HCT116 (cell line): ENCODE data around the gene RBM47. TPM values are rescaled to one million over a fixed set of nuclear protein-coding genes. Genes with fewer than 3 reads are reported as not detected.

ENCODE experiments used
- ATAC-seq: fragments of 200-7000 bp; cut with Tn5 transposase; 2 replicates; pipeline ENCODE4 v1.9.1; 2020; ENCODE audit warnings: mild to moderate bottlenecking, moderate library complexity
- BruUV-seq: library from RNA; stranded (reverse); fragments of 400-500 nt; replicated peaks from 2 replicates; lab custom pipeline; 2021; lab: Mats Ljungman, UMichigan
- CTCF ChIA-PET: fragments of 300-600 bp; sonication (Branson Sonifier 250); formaldehyde crosslinking; loops from one replicate; lab custom pipeline; 2021; ENCODE audit warnings: antibody characterized with exemption; lab: Charles Lee
- POLR2A ChIA-PET: fragments of 300-600, 350-600 bp; sonication (Branson Sonifier 250); formaldehyde crosslinking; loops from one replicate; lab custom pipeline; 2021; ENCODE audit warnings: antibody characterized with exemption; lab: Charles Lee
- RAD21 ChIA-PET, 2 experiments: fragments of 300-600 bp; sonication (Branson Sonifier 250); formaldehyde crosslinking; loops; one replicate each; lab custom pipeline; 2023; ENCODE audit warnings: low total read pairs in 2 of 2; ENCODE audit not compliant: uncharacterized antibody in 2 of 2, unreplicated experiment in 2 of 2, low non-redundant PET in 1 of 2; lab: Charles Lee
- DNase-seq: peaks from one replicate; pipeline ENCODE4 v3.0.0-alpha.2; 2010; ENCODE audit warnings: low read depth, low spot score
- H2AFZ ChIP-seq: fragments of 200-600 bp; shearing (Covaris generic), sonication (generic); 2 replicates; pipeline ENCODE4 v1.6.1; 2017; ENCODE audit warnings: low read depth, mixed run types, mixed read lengths, antibody characterized with exemption, low read length; ENCODE audit not compliant: poor library complexity, severe bottlenecking
- H3K27ac ChIP-seq: 2 replicates; pipeline ENCODE4 v1.5.1; 2012; ENCODE audit warnings: low read depth, low read length
- H3K27me3 ChIP-seq: fragments of 200-600 bp; sonication (generic); 2 replicates; pipeline ENCODE4 v1.6.1; 2016; ENCODE audit warnings: mixed run types, low read length, mixed read lengths; ENCODE audit not compliant: insufficient read depth
- H3K36me3 ChIP-seq, 2 experiments: fragments of 200-500 bp in 1 of 2; fragments of 200-600 bp in 1 of 2; sonication (Bioruptor generic) in 1 of 2; sonication (generic) in 1 of 2; 2 replicates each; pipeline versions ENCODE4 v1.5.1 to v1.6.1; 2014 to 2016; ENCODE audit warnings: low read length in 2 of 2, inconsistent platforms in 1 of 2, mixed read lengths in 1 of 2, mixed run types in 1 of 2; ENCODE audit not compliant: insufficient read depth in 2 of 2, control insufficient read depth in 1 of 2
- H3K4me1 ChIP-seq, 2 experiments: fragments of 200-600 bp in 1 of 2; sonication (generic) in 1 of 2; 2 replicates each; pipeline versions ENCODE4 v1.5.1 to v1.6.1; 2012 to 2017; ENCODE audit warnings: low read length in 2 of 2, inconsistent platforms in 1 of 2, mild to moderate bottlenecking in 1 of 2, mixed read lengths in 1 of 2, mixed run types in 1 of 2, moderate library complexity in 1 of 2; ENCODE audit not compliant: insufficient read depth in 2 of 2, control insufficient read depth in 1 of 2
- H3K4me2 ChIP-seq: fragments of 200-600 bp; sonication (generic); 2 replicates; pipeline ENCODE4 v1.6.1; 2017; ENCODE audit warnings: mixed run types, low read length, mixed read lengths
- H3K4me3 ChIP-seq, 2 experiments: fragments of 200-600 bp in 1 of 2; sonication (generic) in 1 of 2; replicated peaks in 1 of 2; 2 replicates each; pipeline ENCODE4 v1.5.1; 2011 to 2016; ENCODE audit warnings: low read length in 2 of 2, control low read depth in 1 of 2, low read depth in 1 of 2, mild to moderate bottlenecking in 1 of 2, mixed read lengths in 1 of 2, mixed run types in 1 of 2
- H3K79me2 ChIP-seq: fragments of 200-600 bp; sonication (generic); 2 replicates; pipeline ENCODE4 v1.6.1; 2017; ENCODE audit warnings: mild to moderate bottlenecking, mixed run types, low read length, moderate library complexity, mixed read lengths; ENCODE audit not compliant: insufficient read depth
- H3K9ac ChIP-seq: fragments of 200-600 bp; sonication (generic); 2 replicates; pipeline ENCODE4 v1.6.1; 2016; ENCODE audit warnings: low read length, mixed read lengths
- H3K9me2 ChIP-seq: fragments of 200-600 bp; sonication (generic), shearing (Covaris generic); 2 replicates; pipeline ENCODE4 v1.6.1; 2017; ENCODE audit warnings: mixed run types, mild to moderate bottlenecking, moderate library complexity; ENCODE audit not compliant: insufficient read depth
- H3K9me3 ChIP-seq, 2 experiments: fragments of 200-500 bp in 1 of 2; fragments of 200-600 bp in 1 of 2; sonication (Bioruptor generic) in 1 of 2; sonication (generic) in 1 of 2; 2 replicates each; pipeline ENCODE4 v1.6.1; 2014 to 2017; ENCODE audit warnings: low read length in 2 of 2, mixed read lengths in 2 of 2, inconsistent platforms in 1 of 2, low read depth in 1 of 2, mild to moderate bottlenecking in 1 of 2, mixed run types in 1 of 2, moderate library complexity in 1 of 2; ENCODE audit not compliant: control insufficient read depth in 1 of 2, insufficient read depth in 1 of 2
- H4K20me1 ChIP-seq: fragments of 200-600 bp; sonication (generic), shearing (Covaris generic); 2 replicates; pipeline ENCODE4 v1.6.1; 2017; ENCODE audit warnings: mixed run types, mild to moderate bottlenecking, moderate library complexity; ENCODE audit not compliant: insufficient read depth
- CBX3 ChIP-seq: IDR thresholded peaks from 2 replicates; pipeline ENCODE4 v1.6.1; 2012; ENCODE audit warnings: low read depth
- CEBPB ChIP-seq: IDR thresholded peaks from 2 replicates; pipeline ENCODE4 v1.6.1; 2012; ENCODE audit warnings: low read depth
- CTCF ChIP-seq, 3 experiments: fragments of 200-600 bp in 1 of 3; sonication (generic) in 1 of 3; IDR thresholded peaks in 2 of 3; conservative IDR thresholded peaks in 1 of 3; 2 replicates each; pipeline ENCODE4 v1.5.1; 2012 to 2017; ENCODE audit warnings: low read depth in 2 of 3, low read length in 2 of 3, antibody characterized with exemption in 1 of 3, borderline replicate concordance in 1 of 3, control low read depth in 1 of 3, mild to moderate bottlenecking in 1 of 3, mixed read lengths in 1 of 3, mixed run types in 1 of 3, moderate library complexity in 1 of 3; ENCODE audit not compliant: insufficient read depth in 1 of 3
- EGR1 ChIP-seq: IDR thresholded peaks from 2 replicates; pipeline ENCODE4 v1.6.1; 2012; ENCODE audit warnings: low read depth
- FOSL1 ChIP-seq: IDR thresholded peaks from 2 replicates; pipeline ENCODE4 v1.6.1; 2012; ENCODE audit warnings: low read depth
- MAX ChIP-seq: IDR thresholded peaks from 2 replicates; pipeline ENCODE4 v1.6.1; 2012
- POLR2A ChIP-seq: IDR thresholded peaks from 2 replicates; pipeline ENCODE4 v1.7.0; 2011; ENCODE audit warnings: borderline replicate concordance; ENCODE audit not compliant: insufficient read depth, insufficient read length; ENCODE audit errors: extremely low read depth
- REST ChIP-seq: IDR thresholded peaks from 2 replicates; pipeline ENCODE4 v1.6.1; 2012; ENCODE audit warnings: low read depth
- SIN3A ChIP-seq: IDR thresholded peaks from 2 replicates; pipeline ENCODE4 v1.6.1; 2012; ENCODE audit warnings: low read depth
- SP1 ChIP-seq: IDR thresholded peaks from 2 replicates; pipeline ENCODE4 v1.6.1; 2012; ENCODE audit warnings: low read depth
- YY1 ChIP-seq: IDR thresholded peaks from 2 replicates; pipeline ENCODE4 v1.6.1; 2011; ENCODE audit warnings: low read length, low read depth, moderate library complexity, mild to moderate bottlenecking; ENCODE audit not compliant: insufficient replicate concordance; ENCODE audit errors: extremely low read depth
- ZBTB33 ChIP-seq: IDR thresholded peaks from 2 replicates; pipeline ENCODE4 v1.6.1; 2011; ENCODE audit warnings: mild to moderate bottlenecking, low read length, moderate library complexity; ENCODE audit not compliant: insufficient replicate concordance; ENCODE audit errors: extremely low read depth
- ZFX ChIP-seq: fragments of 450-650 bp; IDR thresholded peaks from 2 replicates; pipeline ENCODE4 v1.6.1; 2017
- ZNF274 ChIP-seq: fragments of 200-500 bp; sonication (Bioruptor generic); IDR thresholded peaks from 2 replicates; pipeline ENCODE4 v1.6.1; 2014; ENCODE audit warnings: mild to moderate bottlenecking, low read depth, low read length, inconsistent platforms
- intact Hi-C: fragments of 100-400 bp; cut with micrococcal nuclease; formaldehyde crosslinking; loops from 2 replicates; pipeline ENCODE4 v1.10.0; 2022
- total RNA-seq: library from RNA; stranded (reverse); gene quantifications from one replicate; pipeline ENCODE4 v1.2.1, GENCODE V29; 2021; ENCODE audit not compliant: unreplicated experiment

RBM47 gene
- total RNA-seq, 1 experiment from 2014 or later = 22.2 TPM

GRCh38 chr4:40502220-40502619, 127.4 kb downstream of the RBM47 start:
- ChIA-PET RAD21 (no interaction called here), POLR2A (no interaction called here), CTCF (interaction anchor here (0.7 kb wide), 1 partner anchor 8 kb away, joined by 3 read pairs; no protein-coding TSS in a partner anchor)
- BruUV-seq = no TSS peak
- Histone ChIP-seq H2AFZ (no peak overlapping the region), H3K4me3 (no peak overlapping the region), H3K9me3 (no peaks in the 10 kb centered on the region), H3K79me2 (no peaks in the 10 kb centered on the region), H3K4me2 (no peak overlapping the region), H3K27me3 (no peaks in the 10 kb centered on the region), H3K36me3 (no peaks in the 10 kb centered on the region), H3K9ac (no peak overlapping the region), H4K20me1 (no peaks in the 10 kb centered on the region), H3K4me1 (peaks cover 0 to 29% of the 10 kb centered on the region in 2 experiments; a peak in 3 of 4 replicates), H3K27ac (no peak overlapping the region), H3K9me2 (no peaks in the 10 kb centered on the region)
- no peak for TF ChIP-seq ZFX
- no peak for TF ChIP-seq MAX
- no peak for TF ChIP-seq YY1
- TF ChIP-seq FOSL1 = no peak
- TF ChIP-seq ZNF274 = no peak
- TF ChIP-seq SP1 = no peak
- no peak for TF ChIP-seq ZBTB33
- no peak for TF ChIP-seq POLR2A
- no peak for TF ChIP-seq CTCF (IDR thresholded peaks at IDR 0.05 in 2 of 3, conservative IDR thresholded peaks at IDR 0.05 in 1 of 3; ENCODE audit: borderline replicate concordance in 1 of 3, insufficient read depth in 1 of 3, low read depth in 2 of 3, low read length in 2 of 3)
- TF ChIP-seq CEBPB = no peak
- TF ChIP-seq REST = no peak
- TF ChIP-seq CBX3 = no peak
- TF ChIP-seq SIN3A = no peak
- TF ChIP-seq EGR1 = no peak
- DNase-seq = no peak
- intact Hi-C loops = no loop called here
- ATAC-seq = no peak
